Measurements from ENCODE around the gene COQ8A. TPM values are rescaled to one million over a fixed set of nuclear protein-coding genes. Genes with fewer than 3 reads are reported as not detected.

Gene COQ8A
- polyA plus RNA-seq, 1 of the 3 experiments (the other 2 are of a cell fraction), result 11.8 TPM

DNA sequence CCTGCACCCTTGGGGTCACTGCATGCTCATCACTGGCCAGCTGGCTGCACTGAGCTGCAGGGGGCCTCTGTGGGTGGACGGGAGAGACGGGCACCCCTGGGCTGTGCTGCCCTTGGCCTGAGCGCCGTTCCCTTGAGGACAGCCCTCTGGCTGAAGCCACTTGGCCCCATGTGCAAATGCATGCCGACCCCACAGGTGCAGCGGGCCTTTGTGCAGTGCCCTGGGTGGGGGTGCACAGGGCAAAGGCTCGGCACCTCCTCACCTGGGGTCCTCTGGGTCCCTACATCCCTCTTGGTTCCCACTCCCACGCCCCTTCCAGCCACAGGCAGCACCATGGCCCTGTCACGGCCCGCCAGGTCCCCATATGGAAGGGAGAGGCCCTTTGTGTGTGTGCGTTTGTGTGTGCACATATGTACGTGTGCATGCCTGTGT, 41.3 kb downstream of the COQ8A start:
- H3K4me3 ChIP-seq (ENCODE audit: low read depth in 2 of 2, low read length in 1 of 2), result no peak overlapping the region
- WGBS (ENCODE audit: low lambda C conversion rate), result 97% methylated on average over 7 of the region's 12 CpGs
- ChIA-PET CTCF (interaction anchor here (1.4 kb wide), 1 partner anchor 8 kb away, joined by 4 read pairs; no protein-coding TSS in a partner anchor), POLR2A (no interaction called here)
- no peak overlapping the region for H2AFZ ChIP-seq (ENCODE audit: low read depth)
- H3K36me3 ChIP-seq (replicated peaks in 1 of 2; ENCODE audit: control insufficient read depth in 1 of 2, insufficient read depth in 2 of 2, low read length in 1 of 2), result peaks cover 0 to 7% of the 10 kb centered on the region in 2 experiments
- H3K27me3 ChIP-seq (ENCODE audit: insufficient read depth), result no peaks in the 10 kb centered on the region
- peaks cover 0 to 13% of the 10 kb centered on the region in 2 experiments; a peak in 1 of 4 replicates for H3K4me1 ChIP-seq (ENCODE audit: control insufficient read depth in 1 of 2, insufficient read depth in 2 of 2, low read depth in 1 of 2, low read length in 1 of 2)
- no peak for TF ChIP-seq RXRA (IDR thresholded peaks at IDR 0.05; ENCODE audit: borderline replicate concordance, low read depth)
- TF ChIP-seq, protein P1, sequence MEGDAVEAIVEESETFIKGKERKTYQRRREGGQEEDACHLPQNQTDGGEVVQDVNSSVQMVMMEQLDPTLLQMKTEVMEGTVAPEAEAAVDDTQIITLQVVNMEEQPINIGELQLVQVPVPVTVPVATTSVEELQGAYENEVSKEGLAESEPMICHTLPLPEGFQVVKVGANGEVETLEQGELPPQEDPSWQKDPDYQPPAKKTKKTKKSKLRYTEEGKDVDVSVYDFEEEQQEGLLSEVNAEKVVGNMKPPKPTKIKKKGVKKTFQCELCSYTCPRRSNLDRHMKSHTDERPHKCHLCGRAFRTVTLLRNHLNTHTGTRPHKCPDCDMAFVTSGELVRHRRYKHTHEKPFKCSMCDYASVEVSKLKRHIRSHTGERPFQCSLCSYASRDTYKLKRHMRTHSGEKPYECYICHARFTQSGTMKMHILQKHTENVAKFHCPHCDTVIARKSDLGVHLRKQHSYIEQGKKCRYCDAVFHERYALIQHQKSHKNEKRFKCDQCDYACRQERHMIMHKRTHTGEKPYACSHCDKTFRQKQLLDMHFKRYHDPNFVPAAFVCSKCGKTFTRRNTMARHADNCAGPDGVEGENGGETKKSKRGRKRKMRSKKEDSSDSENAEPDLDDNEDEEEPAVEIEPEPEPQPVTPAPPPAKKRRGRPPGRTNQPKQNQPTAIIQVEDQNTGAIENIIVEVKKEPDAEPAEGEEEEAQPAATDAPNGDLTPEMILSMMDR (IDR thresholded peaks at IDR 0.05), result no peak
- TF ChIP-seq POLR2AphosphoS5 (IDR thresholded peaks at IDR 0.05; ENCODE audit: low read depth, low read length), result no peak
- TF ChIP-seq, protein P2, sequence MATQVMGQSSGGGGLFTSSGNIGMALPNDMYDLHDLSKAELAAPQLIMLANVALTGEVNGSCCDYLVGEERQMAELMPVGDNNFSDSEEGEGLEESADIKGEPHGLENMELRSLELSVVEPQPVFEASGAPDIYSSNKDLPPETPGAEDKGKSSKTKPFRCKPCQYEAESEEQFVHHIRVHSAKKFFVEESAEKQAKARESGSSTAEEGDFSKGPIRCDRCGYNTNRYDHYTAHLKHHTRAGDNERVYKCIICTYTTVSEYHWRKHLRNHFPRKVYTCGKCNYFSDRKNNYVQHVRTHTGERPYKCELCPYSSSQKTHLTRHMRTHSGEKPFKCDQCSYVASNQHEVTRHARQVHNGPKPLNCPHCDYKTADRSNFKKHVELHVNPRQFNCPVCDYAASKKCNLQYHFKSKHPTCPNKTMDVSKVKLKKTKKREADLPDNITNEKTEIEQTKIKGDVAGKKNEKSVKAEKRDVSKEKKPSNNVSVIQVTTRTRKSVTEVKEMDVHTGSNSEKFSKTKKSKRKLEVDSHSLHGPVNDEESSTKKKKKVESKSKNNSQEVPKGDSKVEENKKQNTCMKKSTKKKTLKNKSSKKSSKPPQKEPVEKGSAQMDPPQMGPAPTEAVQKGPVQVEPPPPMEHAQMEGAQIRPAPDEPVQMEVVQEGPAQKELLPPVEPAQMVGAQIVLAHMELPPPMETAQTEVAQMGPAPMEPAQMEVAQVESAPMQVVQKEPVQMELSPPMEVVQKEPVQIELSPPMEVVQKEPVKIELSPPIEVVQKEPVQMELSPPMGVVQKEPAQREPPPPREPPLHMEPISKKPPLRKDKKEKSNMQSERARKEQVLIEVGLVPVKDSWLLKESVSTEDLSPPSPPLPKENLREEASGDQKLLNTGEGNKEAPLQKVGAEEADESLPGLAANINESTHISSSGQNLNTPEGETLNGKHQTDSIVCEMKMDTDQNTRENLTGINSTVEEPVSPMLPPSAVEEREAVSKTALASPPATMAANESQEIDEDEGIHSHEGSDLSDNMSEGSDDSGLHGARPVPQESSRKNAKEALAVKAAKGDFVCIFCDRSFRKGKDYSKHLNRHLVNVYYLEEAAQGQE (IDR thresholded peaks at IDR 0.05; ENCODE audit: low read depth, low read length), result no peak
- TF ChIP-seq JUND (IDR thresholded peaks at IDR 0.05), result no peak
- no peak for TF ChIP-seq SIN3A (IDR thresholded peaks at IDR 0.05; ENCODE audit: borderline replicate concordance, low read depth, low read length)
- no peak for TF ChIP-seq FOXM1 (IDR thresholded peaks at IDR 0.05; ENCODE audit: low read depth)
- no peak for TF ChIP-seq MEF2A (IDR thresholded peaks at IDR 0.05; ENCODE audit: borderline replicate concordance, low read depth)
- TF ChIP-seq CHD2 (IDR thresholded peaks at IDR 0.05; ENCODE audit: low read length, partially characterized antibody), result no peak
- TF ChIP-seq ELF1 (IDR thresholded peaks at IDR 0.05), result no peak
- TF ChIP-seq MXI1 (IDR thresholded peaks at IDR 0.05; ENCODE audit: low read depth, low read length), result no peak
- TF ChIP-seq TAF1 (IDR thresholded peaks at IDR 0.05; ENCODE audit: borderline replicate concordance, low read depth, low read length), result no peak
- no peak for TF ChIP-seq GABPA (IDR thresholded peaks at IDR 0.05; ENCODE audit: low read depth)
- no peak for TF ChIP-seq NFIC (IDR thresholded peaks at IDR 0.05; ENCODE audit: borderline replicate concordance)
- H3F3A ChIP-seq (replicated peaks; ENCODE audit: insufficient read depth), result no peaks in the 10 kb centered on the region
- H4K20me1 ChIP-seq (ENCODE audit: insufficient read depth), result no peaks in the 10 kb centered on the region
- H3K27ac ChIP-seq (ENCODE audit: low read depth in 2 of 2, low read length in 1 of 2), result no peak overlapping the region
- no peak overlapping the region for H3K4me2 ChIP-seq
- no peak for DNase-seq
- no peaks in the 10 kb centered on the region for H3K9me2 ChIP-seq
- no peak overlapping the region for H3K9ac ChIP-seq
- H3K79me2 ChIP-seq (ENCODE audit: insufficient read depth), result no peaks in the 10 kb centered on the region
- H3K9me3 ChIP-seq, result no peaks in the 10 kb centered on the region
